Activated CD8-positive, alpha-beta T cell treated with anti-CD3 and anti-CD28 coated beads, Interleukin-2, amount 10 ng/mL, durations not matched to agents 7 days and 5 days (primary cell): ENCODE measurements around the gene DDRGK1. TPM values are rescaled to one million over a fixed set of nuclear protein-coding genes. Genes with fewer than 3 reads are reported as not detected.
"Not testable (repeated sequence)": the region's sequence is repeated elsewhere in the genome, so short reads cannot be mapped to it uniquely, and the experiment has no call there.

Experiments
- ATAC-seq: fragments of 150-1000 bp; cut with Tn5 transposase; one replicate; pipeline ENCODE4 v1.10.0; 2021; ENCODE audit warnings: moderate library complexity
- CTCF ChIA-PET: fragments of 350-600 bp; sonication (Branson Sonifier 250); formaldehyde crosslinking; loops from one replicate; lab custom pipeline; 2021; ENCODE audit warnings: antibody characterized with exemption; lab: Charles Lee
- POLR2A ChIA-PET: fragments of 350-600 bp; sonication (Branson Sonifier 250); formaldehyde crosslinking; loops from one replicate; lab custom pipeline; 2021; ENCODE audit warnings: antibody characterized with exemption; lab: Charles Lee
- DNase-seq: peaks from one replicate; pipeline ENCODE4 v3.0.0-alpha.2; 2020
- H3K27ac Mint-ChIP-seq: one replicate; pipeline ENCODE4 v1.8.0; 2021; ENCODE audit warnings: mild to moderate bottlenecking, mixed read lengths
- H3K27me3 Mint-ChIP-seq: one replicate; pipeline ENCODE4 v1.8.0; 2021; ENCODE audit warnings: low read depth, mixed read lengths
- H3K36me3 Mint-ChIP-seq: one replicate; pipeline ENCODE4 v1.8.0; 2021; ENCODE audit warnings: low read depth, mixed read lengths
- H3K4me1 Mint-ChIP-seq: one replicate; pipeline ENCODE4 v1.8.0; 2021; ENCODE audit warnings: low read depth, mixed read lengths
- H3K4me3 Mint-ChIP-seq: one replicate; pipeline ENCODE4 v1.8.0; 2021; ENCODE audit warnings: mild to moderate bottlenecking, mixed read lengths
- H3K9me3 Mint-ChIP-seq: one replicate; pipeline ENCODE4 v1.8.0; 2022; ENCODE audit warnings: mixed read lengths; ENCODE audit not compliant: insufficient read depth
- total RNA-seq, 2 experiments: library from RNA; stranded (reverse); gene quantifications; one replicate each; pipeline ENCODE4 v1.2.3, GENCODE V29; 2021

DDRGK1 gene
- total RNA-seq, 2 experiments from 2014 or later = 49.0 to 54.4 TPM

DNA sequence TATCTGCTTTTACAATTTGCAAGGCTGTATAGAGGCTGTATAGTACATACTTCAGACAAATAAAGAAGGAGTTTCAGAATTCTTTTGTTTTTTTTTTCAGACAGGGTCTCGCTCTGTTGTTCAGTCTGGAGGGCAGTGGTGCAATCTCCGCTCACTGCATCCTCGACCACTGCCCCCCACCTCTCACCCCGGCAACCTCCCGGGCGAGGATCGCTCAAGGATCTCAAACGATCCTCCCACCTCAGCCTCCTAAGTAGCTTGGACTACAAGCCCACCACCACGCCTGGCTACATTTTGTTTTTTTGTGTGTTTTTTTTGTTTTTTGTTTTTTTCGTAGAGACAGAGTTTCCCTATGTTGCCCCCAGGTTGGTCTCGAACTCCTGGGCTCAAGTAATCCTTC, 46.7 kb downstream of the DDRGK1 start:
- POLR2A ChIA-PET = interaction anchor here (0.5 to 2.5 kb wide), 9 partner anchors 9 to 1271 kb away, joined by 3 to 11 read pairs (median 5); partner anchors contain the start of gene ITPA
- CTCF ChIA-PET = interaction anchor here (0.8 to 1.7 kb wide), 9 partner anchors 10 to 183 kb away, joined by 3 to 5 read pairs (median 3); no protein-coding TSS in a partner anchor
- Mint-ChIP-seq H3K4me3 (peak overlapping the region; percentile 92), H3K36me3 (peaks cover 32% of the 10 kb centered on the region), H3K27me3 (no peaks in the 10 kb centered on the region), H3K4me1 (peaks cover 45% of the 10 kb centered on the region), H3K27ac (peak overlapping the region; percentile 81), H3K9me3 (no peaks in the 10 kb centered on the region)
- DNase-seq (no peak), ATAC-seq (peak; percentile 4)

DNA sequence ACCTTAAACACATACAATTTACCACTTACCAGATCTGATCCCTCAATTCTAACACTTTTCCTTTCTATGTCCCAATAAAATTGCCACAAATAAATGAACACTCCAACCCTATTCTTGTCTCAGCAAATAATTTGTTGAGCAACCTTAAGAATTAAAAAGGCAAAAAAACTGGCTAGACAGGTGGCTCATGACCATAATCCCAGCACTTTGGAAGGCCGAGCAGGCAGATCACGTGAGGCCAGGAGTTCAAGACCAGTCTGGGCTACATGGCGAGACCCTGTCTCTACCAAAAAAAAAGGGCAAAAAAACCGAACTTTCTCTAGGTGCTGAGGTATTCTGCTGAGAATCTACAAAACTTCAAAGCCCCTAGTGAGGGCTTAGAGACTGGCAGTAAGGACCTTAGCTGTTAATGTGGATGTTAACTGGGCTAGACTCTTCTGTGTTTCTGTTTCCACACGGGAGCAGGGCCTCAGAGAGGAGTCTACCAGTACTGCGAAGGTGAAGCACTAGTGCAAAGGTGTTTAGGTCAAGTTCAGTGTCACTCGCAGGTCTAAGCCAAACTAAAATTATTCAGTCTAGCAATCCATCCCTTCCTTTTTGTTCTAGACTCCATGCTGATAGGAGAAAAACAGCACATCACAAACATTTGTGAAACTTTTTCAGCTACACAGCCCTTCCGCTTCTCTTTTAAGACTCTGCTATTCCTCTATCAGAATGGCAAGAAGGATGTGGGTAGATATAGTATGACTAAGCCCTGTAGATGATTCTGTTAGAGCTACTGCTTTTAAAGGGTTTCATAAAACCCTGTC, 47.5 kb downstream of the DDRGK1 start:
- ATAC-seq (peak; percentile 81), DNase-seq (no peak)
- CTCF ChIA-PET = interaction anchor here (0.7 to 1.7 kb wide), 10 partner anchors 10 to 182 kb away, joined by 3 to 5 read pairs (median 3); no protein-coding TSS in a partner anchor
- H3K4me1 Mint-ChIP-seq = peaks cover 45% of the 10 kb centered on the region
- peak overlapping the region; percentile 92 for H3K4me3 Mint-ChIP-seq
- H3K27ac Mint-ChIP-seq = peak overlapping the region; percentile 81
- no peaks in the 10 kb centered on the region for H3K27me3 Mint-ChIP-seq
- H3K36me3 Mint-ChIP-seq = peaks cover 33% of the 10 kb centered on the region
- POLR2A ChIA-PET = interaction anchor here (0.5 to 2.5 kb wide), 8 partner anchors 8 to 1272 kb away, joined by 3 to 11 read pairs (median 5); partner anchors contain the start of gene ITPA
- no peaks in the 10 kb centered on the region for H3K9me3 Mint-ChIP-seq

DNA sequence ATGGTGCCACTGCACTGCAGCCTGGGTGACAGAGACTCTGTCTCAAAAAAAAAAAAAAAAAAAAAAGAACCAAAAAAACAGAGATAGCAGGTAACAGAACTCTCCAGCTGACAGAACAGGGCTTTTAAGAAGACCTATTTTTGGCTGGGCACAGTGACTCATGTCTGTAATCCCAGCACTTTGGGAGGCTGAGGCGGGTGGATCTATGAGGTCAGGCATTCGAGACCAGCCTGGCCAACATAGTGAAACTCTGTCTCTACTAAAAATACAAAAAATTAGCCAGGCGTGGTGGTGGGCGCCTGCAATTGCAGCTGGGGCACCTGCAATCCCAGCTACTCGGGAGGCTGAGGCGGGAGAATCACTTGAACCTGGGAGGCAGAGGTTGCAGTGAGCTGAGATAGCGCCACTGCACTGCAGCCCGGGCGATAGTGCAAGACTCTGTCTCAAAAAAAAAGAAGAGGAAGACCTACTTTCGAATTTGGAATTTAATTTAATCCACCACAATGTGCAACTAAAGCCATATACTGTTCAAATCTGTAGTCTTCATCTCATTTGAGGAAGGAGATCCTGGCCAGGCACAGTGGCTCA, 52.3 kb downstream of the DDRGK1 start:
- H3K27ac Mint-ChIP-seq, H3K27me3 Mint-ChIP-seq, POLR2A ChIA-PET, CTCF ChIA-PET, DNase-seq, H3K9me3 Mint-ChIP-seq, H3K4me3 Mint-ChIP-seq, ATAC-seq: not testable (repeated sequence)
- H3K4me1 Mint-ChIP-seq = peaks cover 30% of the 10 kb centered on the region
- H3K36me3 Mint-ChIP-seq = peaks cover 52% of the 10 kb centered on the region

DNA sequence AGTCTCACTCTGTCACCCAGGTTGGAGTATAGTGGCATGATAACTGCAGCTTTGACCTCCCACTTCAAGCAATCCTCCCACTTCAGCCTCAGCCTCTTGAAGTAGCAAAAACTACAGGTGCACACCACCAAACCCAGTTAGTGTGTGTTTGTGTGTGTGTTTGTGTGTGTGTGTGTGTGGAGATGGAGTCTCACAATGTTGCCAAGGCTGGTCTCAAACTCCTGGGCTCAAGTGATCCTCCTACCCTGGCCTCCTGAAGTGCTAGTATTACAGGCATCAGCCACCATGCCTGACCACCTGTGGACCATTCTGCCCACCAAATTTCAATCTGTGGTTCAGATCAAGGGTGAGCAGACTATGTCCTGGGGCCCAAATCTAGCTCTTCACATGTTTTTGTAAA, 53.6 kb downstream of the DDRGK1 start:
- ATAC-seq = no peak
- ChIA-PET POLR2A (no interaction called here), CTCF (no interaction called here)
- no peak for DNase-seq
- no peaks in the 10 kb centered on the region for H3K27me3 Mint-ChIP-seq
- H3K27ac Mint-ChIP-seq = no peak overlapping the region
- peaks cover 51% of the 10 kb centered on the region for H3K36me3 Mint-ChIP-seq
- H3K4me3 Mint-ChIP-seq = no peak overlapping the region
- peaks cover 17% of the 10 kb centered on the region for H3K4me1 Mint-ChIP-seq
- no peaks in the 10 kb centered on the region for H3K9me3 Mint-ChIP-seq

DNA sequence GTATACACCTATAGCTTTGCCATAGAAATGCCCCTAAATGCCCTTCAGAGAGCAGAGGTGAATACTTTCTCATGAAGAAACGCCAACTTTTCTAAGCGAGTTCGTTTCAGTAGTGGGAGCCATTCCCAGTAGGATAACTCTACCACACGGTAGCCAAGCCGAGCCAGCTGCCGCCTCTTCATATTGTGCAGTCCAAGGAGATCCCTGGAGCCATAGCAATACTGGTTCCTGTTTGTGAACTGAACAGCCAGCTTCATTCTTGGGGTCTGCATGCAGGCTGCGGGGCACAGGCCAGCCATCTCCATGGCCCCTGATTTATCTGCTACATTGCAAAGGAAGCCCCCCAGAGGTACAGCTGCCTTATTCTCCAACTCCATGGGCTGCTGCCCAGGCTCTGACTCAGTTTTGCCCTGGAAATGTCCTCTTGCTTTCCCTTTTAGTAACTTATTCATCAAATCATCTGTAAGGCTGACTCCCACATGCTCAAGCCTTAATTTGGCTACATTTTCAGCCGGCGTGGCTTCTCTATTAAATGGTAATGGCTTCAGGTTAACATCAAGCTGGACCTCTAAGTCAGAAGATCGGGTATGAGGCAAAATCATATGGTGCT, 57.6 kb downstream of the DDRGK1 start:
- no peaks in the 10 kb centered on the region for H3K9me3 Mint-ChIP-seq

DNA sequence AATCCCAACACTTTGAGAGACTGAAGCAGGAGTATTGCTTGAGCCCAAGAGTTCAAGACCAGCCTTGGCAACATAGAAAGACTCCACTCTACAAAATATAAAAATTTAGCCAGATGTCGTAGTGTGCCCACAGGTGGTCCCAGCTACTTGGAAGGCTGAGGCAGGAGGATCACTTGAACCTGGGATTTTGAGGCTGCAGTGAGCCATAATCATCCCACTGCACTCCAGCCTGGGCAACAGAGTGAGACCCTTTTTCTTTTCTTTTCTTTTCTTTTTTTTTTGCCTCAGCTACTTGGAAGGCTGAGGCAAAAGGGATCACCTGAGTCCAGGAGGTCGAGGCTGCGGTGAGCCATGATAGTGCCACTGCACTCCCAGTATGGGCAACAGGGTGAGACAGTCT, 62.7 kb downstream of the DDRGK1 start:
- Mint-ChIP-seq H3K4me1 (peaks cover 2% of the 10 kb centered on the region), H3K36me3 (peaks cover 20% of the 10 kb centered on the region), H3K27ac (no peak overlapping the region), H3K4me3 (no peak overlapping the region), H3K9me3 (no peaks in the 10 kb centered on the region), H3K27me3 (no peaks in the 10 kb centered on the region)
- CTCF ChIA-PET = no interaction called here
- ATAC-seq (no peak), DNase-seq (no peak)
- POLR2A ChIA-PET = no interaction called here

More for the DNA sequence above, 57.6 kb downstream of the DDRGK1 start:
- DNase-seq (no peak), ATAC-seq (no peak)
- Mint-ChIP-seq H3K27me3 (no peaks in the 10 kb centered on the region), H3K4me1 (peaks cover 5% of the 10 kb centered on the region), H3K4me3 (no peak overlapping the region), H3K27ac (no peak overlapping the region), H3K36me3 (peaks cover 45% of the 10 kb centered on the region)
- ChIA-PET POLR2A (interaction anchor here (1.4 kb wide), 1 partner anchor 10 kb away, joined by 5 read pairs; no protein-coding TSS in a partner anchor), CTCF (interaction anchor here (2.0 kb wide), 1 partner anchor 11 kb away, joined by 4 read pairs; no protein-coding TSS in a partner anchor)

Other genes starting within 250 kb of the DDRGK1 start
- gene GNRH2, start 161.1 kb downstream of the DDRGK1 start, total RNA-seq = 1 to 10 TPM; 1.5 to 1.7 TPM
- gene MRPS26, start 158.6 kb downstream of the DDRGK1 start, total RNA-seq = 10 to 100 TPM; 37.4 to 38.9 TPM
- not detected for gene OXT, start 133.1 kb downstream of the DDRGK1 start, total RNA-seq
- gene AVP, start 120.0 kb downstream of the DDRGK1 start, total RNA-seq = not detected
- 10 to 100 TPM; 19.6 to 20.2 TPM for gene FASTKD5, start 44.8 kb downstream of the DDRGK1 start, total RNA-seq
- gene UBOX5, start 44.8 kb downstream of the DDRGK1 start, total RNA-seq = 1 to 10 TPM; 7.0 to 7.4 TPM
- under 1 TPM; 0.42 to 0.53 TPM for gene LZTS3, start 31.1 kb downstream of the DDRGK1 start, total RNA-seq
- gene ITPA, start 4.8 kb upstream of the DDRGK1 start, total RNA-seq = 10 to 100 TPM; 53.2 to 60.7 TPM
- gene SLC4A11, start 34.5 kb upstream of the DDRGK1 start, total RNA-seq = 1 to 10 TPM; 1.6 to 2.8 TPM
- gene DNAAF9, start 203.0 kb upstream of the DDRGK1 start, total RNA-seq = 1 to 10 TPM; 3.4 to 3.5 TPM